Neuron (in vitro differentiated cells): ENCODE results near the gene TMEM176B.

ENCODE experiments used
- H2AFZ ChIP-seq: one replicate; pipeline ENCODE4 v1.6.1; 2013; ENCODE audit warnings: low read depth, mild to moderate bottlenecking, inconsistent platforms, low read length, moderate library complexity
- H3K27me3 ChIP-seq: one replicate; pipeline ENCODE4 v1.6.1; 2013; ENCODE audit warnings: low read length; ENCODE audit not compliant: insufficient read depth
- H3K36me3 ChIP-seq: one replicate; pipeline ENCODE4 v1.6.1; 2013; ENCODE audit warnings: low read length; ENCODE audit not compliant: insufficient read depth
- H3K4me1 ChIP-seq: one replicate; pipeline ENCODE4 v1.6.1; 2013; ENCODE audit warnings: low read length; ENCODE audit not compliant: insufficient read depth
- H3K4me3 ChIP-seq: 2 replicates; pipeline ENCODE4 v1.5.1; 2013; ENCODE audit warnings: mild to moderate bottlenecking, low read length, moderate library complexity
- H3K9me3 ChIP-seq: one replicate; pipeline ENCODE4 v1.6.1; 2013; ENCODE audit warnings: low read length

Gene TMEM176B

DNA sequence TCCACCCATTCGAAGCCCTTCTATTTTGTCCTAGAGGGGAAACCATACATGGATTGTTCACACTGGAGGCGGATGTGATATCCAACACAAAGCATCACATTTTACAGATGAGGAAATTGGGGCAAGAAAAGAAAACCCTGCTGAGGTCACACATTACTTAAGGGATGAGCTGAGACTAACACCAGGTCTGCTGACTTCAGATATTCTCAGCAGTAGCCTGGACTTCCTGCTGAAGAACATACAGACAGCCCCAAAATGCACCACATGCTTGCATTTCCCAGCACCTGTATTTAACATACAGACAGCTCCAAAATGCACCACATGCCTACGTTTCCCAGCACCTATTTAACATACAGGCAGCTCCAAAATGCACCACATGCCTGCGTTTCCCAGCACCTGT lies 51.8 kb downstream of the TMEM176B start:
- Histone ChIP-seq H3K9me3 (no peaks in the 10 kb centered on the region), H3K4me3 (no peak overlapping the region), H3K4me1 (no peaks in the 10 kb centered on the region), H2AFZ (no peak overlapping the region), H3K36me3 (no peaks in the 10 kb centered on the region), H3K27me3 (no peaks in the 10 kb centered on the region)

GRCh38 chr7:150746921-150747320 lies 53.2 kb downstream of the TMEM176B start:
- H3K4me3 ChIP-seq = no peak overlapping the region
- no peaks in the 10 kb centered on the region for H3K9me3 ChIP-seq
- H3K36me3 ChIP-seq = no peaks in the 10 kb centered on the region
- H2AFZ ChIP-seq = no peak overlapping the region
- H3K27me3 ChIP-seq = no peaks in the 10 kb centered on the region
- no peaks in the 10 kb centered on the region for H3K4me1 ChIP-seq

- Histone ChIP-seq H3K36me3 (no peaks in the 10 kb centered on the region), H2AFZ (no peak overlapping the region), H3K4me3 (no peak overlapping the region), H3K9me3 (no peaks in the 10 kb centered on the region), H3K4me1 (no peaks in the 10 kb centered on the region), H3K27me3 (no peaks in the 10 kb centered on the region)
These were observed 54.3 kb downstream of the TMEM176B start for GRCh38 chr7:150745876-150746275.

DNA sequence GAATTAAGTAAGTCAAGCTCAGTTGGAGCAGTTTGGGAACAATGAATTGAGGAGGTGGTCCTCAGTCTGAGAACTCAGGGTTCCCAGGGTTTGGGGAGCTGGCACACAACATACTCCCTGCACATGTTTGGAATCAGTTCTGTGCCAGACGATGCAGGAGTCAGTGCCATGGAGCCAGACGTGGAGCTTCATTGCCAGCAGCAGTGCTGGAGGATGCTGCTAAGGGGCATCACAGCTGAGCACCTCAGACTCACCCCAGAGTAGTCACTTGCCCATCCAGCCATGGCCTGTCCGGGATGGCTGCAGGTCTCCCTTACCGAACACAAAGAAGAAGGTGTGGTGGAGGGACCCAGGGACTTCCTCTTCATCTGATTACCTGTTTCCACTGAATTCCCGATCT lies 55.1 kb downstream of the TMEM176B start:
- H3K36me3 ChIP-seq = no peaks in the 10 kb centered on the region
- no peak overlapping the region for H3K4me3 ChIP-seq
- no peaks in the 10 kb centered on the region for H3K27me3 ChIP-seq
- no peak overlapping the region for H2AFZ ChIP-seq
- no peaks in the 10 kb centered on the region for H3K9me3 ChIP-seq
- H3K4me1 ChIP-seq = no peaks in the 10 kb centered on the region

DNA sequence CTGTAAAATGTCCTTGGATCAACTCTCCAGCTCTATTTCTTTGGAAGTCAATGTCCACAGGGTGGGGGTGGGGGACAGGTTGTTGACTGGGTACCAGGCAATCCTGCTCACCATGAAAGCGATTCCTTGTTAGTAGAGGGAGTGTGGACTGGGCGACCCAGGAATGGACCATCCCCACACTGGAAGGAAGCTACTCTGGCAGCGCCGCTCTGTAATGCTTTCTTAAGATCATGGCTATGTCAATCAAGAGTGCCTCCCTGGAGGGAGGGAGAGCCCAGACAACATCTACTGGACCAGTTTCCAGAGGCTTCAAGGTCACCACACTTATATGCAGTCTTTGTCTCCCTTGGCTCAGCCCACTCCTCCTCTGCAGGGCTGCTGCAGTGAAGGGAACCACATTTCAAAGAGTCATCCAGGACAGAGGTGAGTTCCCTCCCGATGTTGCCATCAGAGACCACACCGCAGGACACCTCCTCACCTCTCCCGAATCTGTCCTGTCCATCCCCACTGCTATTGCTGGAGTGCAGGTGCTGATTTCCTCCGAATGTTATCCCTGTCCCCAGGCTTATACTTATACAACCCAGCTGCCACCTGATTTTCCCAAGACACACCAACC lies 56.0 kb downstream of the TMEM176B start:
- Histone ChIP-seq H3K36me3 (no peaks in the 10 kb centered on the region), H3K4me1 (no peaks in the 10 kb centered on the region), H3K4me3 (no peak overlapping the region), H2AFZ (no peak overlapping the region), H3K9me3 (no peaks in the 10 kb centered on the region), H3K27me3 (no peaks in the 10 kb centered on the region)

GRCh38 chr7:150742286-150742968 lies 57.7 kb downstream of the TMEM176B start:
- Histone ChIP-seq H3K36me3 (no peaks in the 10 kb centered on the region), H3K4me1 (no peaks in the 10 kb centered on the region), H3K4me3 (no peak overlapping the region), H2AFZ (no peak overlapping the region), H3K9me3 (no peaks in the 10 kb centered on the region), H3K27me3 (peaks cover 4% of the 10 kb centered on the region)
